Mucosa of gallbladder (tissue), 1 donor: ENCODE results near the gene OPRD1. TPM values are rescaled to one million over a fixed set of nuclear protein-coding genes. Genes with fewer than 3 reads are reported as not detected.

ENCODE experiments used
- DNase-seq: peaks from one replicate; pipeline ENCODE4 v3.0.0-alpha.2; 2020; ENCODE audit warnings: low spot score
- total RNA-seq: library from RNA; stranded (reverse); gene quantifications from one replicate; pipeline ENCODE4 v1.2.1, GENCODE V29; 2021
- donor health status: DM: no; HTN: no; CAD: no.

The OPRD1 gene
- total RNA-seq, 1 donor from 2014 or later, result not detected

GRCh38 chr1:28883242-28883616 lies 71.3 kb downstream of the OPRD1 start:
- DNase-seq, result no peak

- no peak for DNase-seq
These were observed 73.5 kb downstream of the OPRD1 start for GRCh38 chr1:28885472-28885877.

- DNase-seq, result no peak
These were observed 74.2 kb downstream of the OPRD1 start for GRCh38 chr1:28885977-28886730.

- peak; percentile 83 for DNase-seq
These were observed 74.9 kb downstream of the OPRD1 start for GRCh38 chr1:28886731-28887418.

- no peak for DNase-seq
These were observed 75.5 kb downstream of the OPRD1 start for GRCh38 chr1:28887419-28887834.

- no peak for DNase-seq
These were observed 76.1 kb downstream of the OPRD1 start for GRCh38 chr1:28887835-28888682.

GRCh38 chr1:28888915-28889314 lies 76.9 kb downstream of the OPRD1 start:
- DNase-seq, result no peak

GRCh38 chr1:28889357-28889756 lies 77.4 kb downstream of the OPRD1 start:
- no peak for DNase-seq

GRCh38 chr1:28890435-28890834 lies 78.5 kb downstream of the OPRD1 start:
- DNase-seq, result no peak

- no peak for DNase-seq
These were observed 78.9 kb downstream of the OPRD1 start for GRCh38 chr1:28890836-28891235.

- DNase-seq, result no peak
These were observed 79.3 kb downstream of the OPRD1 start for GRCh38 chr1:28891256-28891655.

GRCh38 chr1:28893403-28894102 lies 81.6 kb downstream of the OPRD1 start:
- no peak for DNase-seq

GRCh38 chr1:28894785-28895184 lies 82.8 kb downstream of the OPRD1 start:
- DNase-seq, result no peak

GRCh38 chr1:28895896-28896608 lies 84.1 kb downstream of the OPRD1 start:
- no peak for DNase-seq

GRCh38 chr1:28896609-28896986 lies 84.6 kb downstream of the OPRD1 start:
- DNase-seq, result no peak

- no peak for DNase-seq
These were observed 85.8 kb downstream of the OPRD1 start for GRCh38 chr1:28897789-28898188.

GRCh38 chr1:28898405-28898881 lies 86.5 kb downstream of the OPRD1 start:
- no peak for DNase-seq

- no peak for DNase-seq
These were observed 87.3 kb downstream of the OPRD1 start for GRCh38 chr1:28899267-28899666.

GRCh38 chr1:28900562-28900961 lies 88.6 kb downstream of the OPRD1 start:
- DNase-seq, result no peak

- DNase-seq, result no peak
These were observed 90.8 kb downstream of the OPRD1 start for GRCh38 chr1:28902738-28903137.
